ENCODE data around the gene SLC2A8.

GRCh38 chr9:127388037-127388855, 8.7 kb upstream of the SLC2A8 start:
- no peak for TF ChIP-seq CTCF (IDR thresholded peaks at IDR 0.05; ENCODE audit: low read length)
- TF ChIP-seq EZH2 (optimal IDR thresholded peaks at IDR 0.05; ENCODE audit: low read depth, low read length) = no peak

Measured in MM.1S (cell line).